HCT116 (cell line): ENCODE measurements around the gene APCDD1L. TPM values are rescaled to one million over a fixed set of nuclear protein-coding genes. Genes with fewer than 3 reads are reported as not detected.

Experiments
- ATAC-seq: fragments of 200-7000 bp; cut with Tn5 transposase; 2 replicates; pipeline ENCODE4 v1.9.1; 2020; ENCODE audit warnings: mild to moderate bottlenecking, moderate library complexity
- BruUV-seq: library from RNA; stranded (reverse); fragments of 400-500 nt; replicated peaks from 2 replicates; lab custom pipeline; 2021; lab: Mats Ljungman, UMichigan
- CTCF ChIA-PET: fragments of 300-600 bp; sonication (Branson Sonifier 250); formaldehyde crosslinking; loops from one replicate; lab custom pipeline; 2021; ENCODE audit warnings: antibody characterized with exemption; lab: Charles Lee
- POLR2A ChIA-PET: fragments of 300-600, 350-600 bp; sonication (Branson Sonifier 250); formaldehyde crosslinking; loops from one replicate; lab custom pipeline; 2021; ENCODE audit warnings: antibody characterized with exemption; lab: Charles Lee
- RAD21 ChIA-PET, 2 experiments: fragments of 300-600 bp; sonication (Branson Sonifier 250); formaldehyde crosslinking; loops; one replicate each; lab custom pipeline; 2023; ENCODE audit warnings: low total read pairs in 2 of 2; ENCODE audit not compliant: uncharacterized antibody in 2 of 2, unreplicated experiment in 2 of 2, low non-redundant PET in 1 of 2; lab: Charles Lee
- DNase-seq: peaks from one replicate; pipeline ENCODE4 v3.0.0-alpha.2; 2010; ENCODE audit warnings: low read depth, low spot score
- H2AFZ ChIP-seq: fragments of 200-600 bp; shearing (Covaris generic), sonication (generic); 2 replicates; pipeline ENCODE4 v1.6.1; 2017; ENCODE audit warnings: low read depth, mixed run types, mixed read lengths, antibody characterized with exemption, low read length; ENCODE audit not compliant: poor library complexity, severe bottlenecking
- H3K27ac ChIP-seq: 2 replicates; pipeline ENCODE4 v1.5.1; 2012; ENCODE audit warnings: low read depth, low read length
- H3K27me3 ChIP-seq: fragments of 200-600 bp; sonication (generic); 2 replicates; pipeline ENCODE4 v1.6.1; 2016; ENCODE audit warnings: mixed run types, low read length, mixed read lengths; ENCODE audit not compliant: insufficient read depth
- H3K36me3 ChIP-seq, 2 experiments: fragments of 200-500 bp in 1 of 2; fragments of 200-600 bp in 1 of 2; sonication (Bioruptor generic) in 1 of 2; sonication (generic) in 1 of 2; 2 replicates each; pipeline versions ENCODE4 v1.5.1 to v1.6.1; 2014 to 2016; ENCODE audit warnings: low read length in 2 of 2, inconsistent platforms in 1 of 2, mixed read lengths in 1 of 2, mixed run types in 1 of 2; ENCODE audit not compliant: insufficient read depth in 2 of 2, control insufficient read depth in 1 of 2
- H3K4me1 ChIP-seq, 2 experiments: fragments of 200-600 bp in 1 of 2; sonication (generic) in 1 of 2; 2 replicates each; pipeline versions ENCODE4 v1.5.1 to v1.6.1; 2012 to 2017; ENCODE audit warnings: low read length in 2 of 2, inconsistent platforms in 1 of 2, mild to moderate bottlenecking in 1 of 2, mixed read lengths in 1 of 2, mixed run types in 1 of 2, moderate library complexity in 1 of 2; ENCODE audit not compliant: insufficient read depth in 2 of 2, control insufficient read depth in 1 of 2
- H3K4me2 ChIP-seq: fragments of 200-600 bp; sonication (generic); 2 replicates; pipeline ENCODE4 v1.6.1; 2017; ENCODE audit warnings: mixed run types, low read length, mixed read lengths
- H3K4me3 ChIP-seq, 2 experiments: fragments of 200-600 bp in 1 of 2; sonication (generic) in 1 of 2; replicated peaks in 1 of 2; 2 replicates each; pipeline ENCODE4 v1.5.1; 2011 to 2016; ENCODE audit warnings: low read length in 2 of 2, control low read depth in 1 of 2, low read depth in 1 of 2, mild to moderate bottlenecking in 1 of 2, mixed read lengths in 1 of 2, mixed run types in 1 of 2
- H3K79me2 ChIP-seq: fragments of 200-600 bp; sonication (generic); 2 replicates; pipeline ENCODE4 v1.6.1; 2017; ENCODE audit warnings: mild to moderate bottlenecking, mixed run types, low read length, moderate library complexity, mixed read lengths; ENCODE audit not compliant: insufficient read depth
- H3K9ac ChIP-seq: fragments of 200-600 bp; sonication (generic); 2 replicates; pipeline ENCODE4 v1.6.1; 2016; ENCODE audit warnings: low read length, mixed read lengths
- H3K9me2 ChIP-seq: fragments of 200-600 bp; sonication (generic), shearing (Covaris generic); 2 replicates; pipeline ENCODE4 v1.6.1; 2017; ENCODE audit warnings: mixed run types, mild to moderate bottlenecking, moderate library complexity; ENCODE audit not compliant: insufficient read depth
- H3K9me3 ChIP-seq, 2 experiments: fragments of 200-500 bp in 1 of 2; fragments of 200-600 bp in 1 of 2; sonication (Bioruptor generic) in 1 of 2; sonication (generic) in 1 of 2; 2 replicates each; pipeline ENCODE4 v1.6.1; 2014 to 2017; ENCODE audit warnings: low read length in 2 of 2, mixed read lengths in 2 of 2, inconsistent platforms in 1 of 2, low read depth in 1 of 2, mild to moderate bottlenecking in 1 of 2, mixed run types in 1 of 2, moderate library complexity in 1 of 2; ENCODE audit not compliant: control insufficient read depth in 1 of 2, insufficient read depth in 1 of 2
- H4K20me1 ChIP-seq: fragments of 200-600 bp; sonication (generic), shearing (Covaris generic); 2 replicates; pipeline ENCODE4 v1.6.1; 2017; ENCODE audit warnings: mixed run types, mild to moderate bottlenecking, moderate library complexity; ENCODE audit not compliant: insufficient read depth
- ATF3 ChIP-seq: IDR thresholded peaks from 2 replicates; pipeline ENCODE4 v1.6.1; 2012
- CEBPB ChIP-seq: IDR thresholded peaks from 2 replicates; pipeline ENCODE4 v1.6.1; 2012; ENCODE audit warnings: low read depth
- CTCF ChIP-seq, 3 experiments: fragments of 200-600 bp in 1 of 3; sonication (generic) in 1 of 3; IDR thresholded peaks in 2 of 3; conservative IDR thresholded peaks in 1 of 3; 2 replicates each; pipeline ENCODE4 v1.5.1; 2012 to 2017; ENCODE audit warnings: low read depth in 2 of 3, low read length in 2 of 3, antibody characterized with exemption in 1 of 3, borderline replicate concordance in 1 of 3, control low read depth in 1 of 3, mild to moderate bottlenecking in 1 of 3, mixed read lengths in 1 of 3, mixed run types in 1 of 3, moderate library complexity in 1 of 3; ENCODE audit not compliant: insufficient read depth in 1 of 3
- EGR1 ChIP-seq: IDR thresholded peaks from 2 replicates; pipeline ENCODE4 v1.6.1; 2012; ENCODE audit warnings: low read depth
- EZH2 ChIP-seq: fragments of 200-600 bp; sonication (generic); IDR thresholded peaks from 2 replicates; pipeline ENCODE4 v1.6.1; 2017; ENCODE audit warnings: antibody characterized with exemption, mixed run types
- POLR2A ChIP-seq: IDR thresholded peaks from 2 replicates; pipeline ENCODE4 v1.7.0; 2011; ENCODE audit warnings: borderline replicate concordance; ENCODE audit not compliant: insufficient read depth, insufficient read length; ENCODE audit errors: extremely low read depth
- SP1 ChIP-seq: IDR thresholded peaks from 2 replicates; pipeline ENCODE4 v1.6.1; 2012; ENCODE audit warnings: low read depth
- SRF ChIP-seq: IDR thresholded peaks from 2 replicates; pipeline ENCODE4 v1.6.1; 2012; ENCODE audit warnings: low read depth
- TCF7L2 ChIP-seq: IDR thresholded peaks from 2 replicates; pipeline ENCODE4 v1.7.0; 2011; ENCODE audit warnings: borderline replicate concordance, inconsistent platforms; ENCODE audit not compliant: insufficient read depth, insufficient read length; ENCODE audit errors: extremely low read depth
- ZFX ChIP-seq: fragments of 450-650 bp; IDR thresholded peaks from 2 replicates; pipeline ENCODE4 v1.6.1; 2017
- ZNF274 ChIP-seq: fragments of 200-500 bp; sonication (Bioruptor generic); IDR thresholded peaks from 2 replicates; pipeline ENCODE4 v1.6.1; 2014; ENCODE audit warnings: mild to moderate bottlenecking, low read depth, low read length, inconsistent platforms
- intact Hi-C: fragments of 100-400 bp; cut with micrococcal nuclease; formaldehyde crosslinking; loops from 2 replicates; pipeline ENCODE4 v1.10.0; 2022
- total RNA-seq: library from RNA; stranded (reverse); gene quantifications from one replicate; pipeline ENCODE4 v1.2.1, GENCODE V29; 2021; ENCODE audit not compliant: unreplicated experiment
- TF ChIP-seq, protein P1 (sequence below): IDR thresholded peaks from 2 replicates; pipeline ENCODE4 v1.6.1; 2012

APCDD1L gene
- total RNA-seq, 1 experiment from 2014 or later = not detected

- TF ChIP-seq CTCF (IDR thresholded peaks at IDR 0.05 in 2 of 3, conservative IDR thresholded peaks at IDR 0.05 in 1 of 3; ENCODE audit: borderline replicate concordance in 1 of 3, insufficient read depth in 1 of 3, low read depth in 2 of 3, low read length in 2 of 3) (0 out of 6 replicates have a peak, but pooled peaks of 1 of the 3 experiments have one; percentile 21), EGR1 (no peak)
- H3K9me3 ChIP-seq = no peaks in the 10 kb centered on the region
- CTCF ChIA-PET = no interaction called here
- H3K79me2 ChIP-seq = no peaks in the 10 kb centered on the region
- no peak overlapping the region for H3K4me2 ChIP-seq
- ATAC-seq (0 out of 2 replicates have a peak, but pooled peaks have one; percentile 36), DNase-seq (no peak)
- no peak overlapping the region for H3K27ac ChIP-seq
- RAD21 ChIA-PET = no interaction called here
- intact Hi-C loops = no loop called here
- H2AFZ ChIP-seq = no peak overlapping the region
- H4K20me1 ChIP-seq = no peaks in the 10 kb centered on the region
- no TSS peak for BruUV-seq
- H3K27me3 ChIP-seq = peaks cover 8% of the 10 kb centered on the region; the same call in 1 of the 2 replicates
- no peaks in the 10 kb centered on the region for H3K9me2 ChIP-seq
- POLR2A ChIA-PET = no interaction called here
- H3K4me1 ChIP-seq = peaks cover 0 to 8% of the 10 kb centered on the region in 2 experiments; a peak in 1 of 4 replicates
- H3K36me3 ChIP-seq = no peaks in the 10 kb centered on the region
- H3K9ac ChIP-seq = no peak overlapping the region
- H3K4me3 ChIP-seq = no peak overlapping the region
These were observed 43.5 kb upstream of the APCDD1L start for GRCh38 chr20:58558486-58559367.

DNA sequence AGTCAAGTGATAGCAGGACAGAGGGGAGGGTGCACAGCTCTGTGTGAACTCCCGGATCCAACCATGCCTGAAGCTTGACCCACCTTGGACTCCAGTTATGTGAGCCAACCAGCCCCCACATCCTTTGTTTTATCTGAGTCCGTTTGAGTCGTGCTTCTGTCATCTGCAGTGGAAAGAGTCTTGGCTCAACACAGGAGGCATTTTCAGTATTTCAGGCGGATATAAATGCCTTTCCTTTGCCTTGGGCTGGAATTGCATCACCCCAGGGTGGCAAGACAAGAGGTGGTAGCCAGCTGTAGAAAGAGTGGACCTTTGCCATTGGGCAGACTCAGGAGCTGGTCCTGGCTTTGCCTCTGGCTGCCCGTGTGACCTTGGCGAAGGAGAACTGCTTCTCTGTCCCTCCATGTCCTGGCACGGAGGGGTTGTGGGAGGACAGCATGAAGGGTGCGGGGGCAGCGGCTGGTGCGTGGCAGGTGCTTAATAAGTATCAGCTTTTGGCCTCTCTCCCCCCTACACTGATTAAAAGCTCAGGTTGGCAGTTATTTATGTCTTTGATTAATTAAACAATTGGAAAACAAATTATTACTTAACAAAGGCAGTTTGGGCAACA is 42.6 kb upstream of the APCDD1L start:
- peaks cover 0 to 8% of the 10 kb centered on the region in 2 experiments; a peak in 1 of 4 replicates for H3K4me1 ChIP-seq
- no TSS peak for BruUV-seq
- H2AFZ ChIP-seq = no peak overlapping the region
- H3K27ac ChIP-seq = no peak overlapping the region
- intact Hi-C loops = no loop called here
- no peak overlapping the region for H3K4me2 ChIP-seq
- DNase-seq = no peak
- no peaks in the 10 kb centered on the region for H3K36me3 ChIP-seq
- no peaks in the 10 kb centered on the region for H3K9me2 ChIP-seq
- H3K79me2 ChIP-seq = no peaks in the 10 kb centered on the region
- no peak overlapping the region for H3K4me3 ChIP-seq
- peaks cover 16% of the 10 kb centered on the region; the same call in 1 of the 2 replicates for H3K27me3 ChIP-seq
- RAD21 ChIA-PET = no interaction called here
- no peak for ATAC-seq
- H4K20me1 ChIP-seq = no peaks in the 10 kb centered on the region
- CTCF ChIA-PET = no interaction called here
- POLR2A ChIA-PET = interaction anchor here (0.8 kb wide), 1 partner anchor 135 kb away, joined by 3 read pairs; no protein-coding TSS in a partner anchor
- no peaks in the 10 kb centered on the region for H3K9me3 ChIP-seq
- no peak overlapping the region for H3K9ac ChIP-seq
- TF ChIP-seq SP1 = no peak
- no peak for TF ChIP-seq ATF3
- no peak for TF ChIP-seq POLR2A
- TF ChIP-seq CTCF (IDR thresholded peaks at IDR 0.05 in 2 of 3, conservative IDR thresholded peaks at IDR 0.05 in 1 of 3; ENCODE audit: borderline replicate concordance in 1 of 3, insufficient read depth in 1 of 3, low read depth in 2 of 3, low read length in 2 of 3) = no peak
- no peak for TF ChIP-seq SRF
- TF ChIP-seq ZNF274 = no peak
- no peak for TF ChIP-seq EZH2
- TF ChIP-seq TCF7L2 = no peak
- TF ChIP-seq, protein P1, sequence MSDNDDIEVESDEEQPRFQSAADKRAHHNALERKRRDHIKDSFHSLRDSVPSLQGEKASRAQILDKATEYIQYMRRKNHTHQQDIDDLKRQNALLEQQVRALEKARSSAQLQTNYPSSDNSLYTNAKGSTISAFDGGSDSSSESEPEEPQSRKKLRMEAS = no peak
- TF ChIP-seq CEBPB = no peak
- no peak for TF ChIP-seq ZFX
